GM12878 (cell line): ENCODE measurements around the gene B9D2. TPM values are rescaled to one million over a fixed set of nuclear protein-coding genes. Genes with fewer than 3 reads are reported as not detected.

ENCODE experiments used
- ATAC-seq: fragments of 200-7000 bp; cut with Tn5 transposase; 3 replicates; pipeline ENCODE4 v1.9.1; 2020; ENCODE audit warnings: mild to moderate bottlenecking, moderate library complexity
- BruUV-seq: library from RNA; stranded (reverse); fragments of 400-500 nt; replicated peaks from 2 replicates; lab custom pipeline; 2021; lab: Mats Ljungman, UMichigan
- CTCF ChIA-PET: fragments of 300-600 bp; sonication (Branson Sonifier 250); formaldehyde crosslinking; extraction: SDS; loops from one replicate; lab custom pipeline; 2021; ENCODE audit warnings: inconsistent platforms; lab: Yijun Ruan, JAX
- POLR2A ChIA-PET: fragments of 350-600 bp; formaldehyde crosslinking; extraction: SDS; loops from one replicate; lab custom pipeline; 2021; ENCODE audit warnings: inconsistent platforms; lab: Charles Lee
- RAD21 ChIA-PET: fragments of 300-600 bp; sonication (Branson Sonifier 250); formaldehyde crosslinking; loops from one replicate; lab custom pipeline; 2023; ENCODE audit warnings: antibody characterized with exemption; ENCODE audit not compliant: unreplicated experiment; lab: Charles Lee
- SMC1A ChIA-PET: fragments of 300-600 bp; sonication (Branson Sonifier 250); formaldehyde crosslinking; loops from one replicate; lab custom pipeline; 2023; ENCODE audit not compliant: unreplicated experiment, uncharacterized antibody; lab: Charles Lee
- DNase-seq: peaks from one replicate; pipeline ENCODE4 v3.0.0-alpha.2; 2011; ENCODE audit warnings: low read depth, low spot score
- FAIRE-seq: peaks from 3 replicates; lab custom pipeline; 2011; peaks lifted over from hg19 to GRCh38; lab: Jason Lieb, UNC
- H2AFZ ChIP-seq: 2 replicates; pipeline ENCODE4 v1.6.0; 2011; ENCODE audit warnings: low read depth, low read length, control low read depth; ENCODE audit not compliant: control insufficient read depth
- H3K27ac ChIP-seq: 2 replicates; pipeline ENCODE4 v1.5.1; 2011; ENCODE audit warnings: control low read depth; ENCODE audit not compliant: control insufficient read depth, insufficient read depth
- H3K27me3 ChIP-seq, 2 experiments: replicated peaks in 1 of 2; 2 replicates each; pipeline versions ENCODE4 v1.6.0 to v1.6.1; 2011; ENCODE audit warnings: low read length in 1 of 2; ENCODE audit not compliant: control insufficient read depth in 2 of 2, insufficient read depth in 2 of 2
- H3K36me3 ChIP-seq, 2 experiments: 2 replicates each; pipeline ENCODE4 v1.5.1; 2011; ENCODE audit warnings: low read length in 1 of 2; ENCODE audit not compliant: control insufficient read depth in 2 of 2, insufficient read depth in 2 of 2
- H3K4me1 ChIP-seq: 2 replicates; pipeline ENCODE4 v1.6.1; 2011; ENCODE audit warnings: mild to moderate bottlenecking, low read length, moderate library complexity, mixed read lengths; ENCODE audit not compliant: control insufficient read depth, insufficient read depth
- H3K4me2 ChIP-seq: 2 replicates; pipeline ENCODE4 v1.6.0; 2011; ENCODE audit warnings: control low read depth; ENCODE audit not compliant: control insufficient read depth, insufficient read depth
- H3K4me3 ChIP-seq: fragments of 200-600 bp; sonication (generic); 2 replicates; pipeline ENCODE4 v1.5.1; 2016
- H3K79me2 ChIP-seq: 2 replicates; pipeline ENCODE4 v1.6.0; 2011; ENCODE audit warnings: low read length; ENCODE audit not compliant: control insufficient read depth, insufficient read depth
- H3K9ac ChIP-seq: 2 replicates; pipeline ENCODE4 v1.8.0; 2011; ENCODE audit warnings: low read length, control low read depth, mixed read lengths; ENCODE audit not compliant: control insufficient read depth, insufficient read depth
- H3K9me3 ChIP-seq: replicated peaks from 3 replicates; pipeline ENCODE4 v1.5.1; 2011; ENCODE audit warnings: mild to moderate bottlenecking, low read length; ENCODE audit not compliant: control insufficient read depth, insufficient read depth
- H4K20me1 ChIP-seq: 2 replicates; pipeline ENCODE4 v1.6.0; 2011; ENCODE audit not compliant: control insufficient read depth, insufficient read depth
- CBX5 ChIP-seq: sonication (generic); IDR thresholded peaks from 2 replicates; pipeline ENCODE4 v1.6.1; 2016; ENCODE audit warnings: low read depth, moderate library complexity, mild to moderate bottlenecking, inconsistent platforms
- EED ChIP-seq: sonication (generic); IDR thresholded peaks from 2 replicates; pipeline ENCODE4 v1.6.1; 2016; ENCODE audit warnings: antibody characterized with exemption, low read depth
- IKZF2 ChIP-seq, 2 experiments: fragments of 450-650 bp; IDR thresholded peaks; 2 replicates each; pipeline ENCODE4 v1.6.1; 2017; ENCODE audit warnings: mild to moderate bottlenecking in 2 of 2, moderate library complexity in 2 of 2
- NRF1 ChIP-seq: conservative IDR thresholded peaks from 2 replicates; pipeline ENCODE4 v1.6.1; 2011; ENCODE audit warnings: mild to moderate bottlenecking, low read depth, low read length, improper control_type of control experiment
- PAX8 ChIP-seq: fragments of 450-650 bp; IDR thresholded peaks from 2 replicates; pipeline ENCODE4 v1.6.1; 2017; ENCODE audit warnings: mild to moderate bottlenecking, moderate library complexity
- PML ChIP-seq: IDR thresholded peaks from 2 replicates; pipeline ENCODE4 v1.6.1; 2012; ENCODE audit warnings: low read length, inconsistent platforms
- POLR2A ChIP-seq: IDR thresholded peaks from 2 replicates; pipeline ENCODE4 v1.6.1; 2011; ENCODE audit warnings: low read depth, mild to moderate bottlenecking, low read length
- POLR2AphosphoS2 ChIP-seq: IDR thresholded peaks from 2 replicates; pipeline ENCODE4 v1.6.1; 2011; ENCODE audit warnings: low read depth, mild to moderate bottlenecking, low read length, improper control_type of control experiment, moderate library complexity
- RFX5 ChIP-seq: IDR thresholded peaks from 2 replicates; pipeline ENCODE4 v1.6.1; 2011; ENCODE audit warnings: low read depth, low read length, improper control_type of control experiment
- WGBS: methylation state at CpG from one replicate; pipeline ENCODE4 v1.1.6; 2016; ENCODE audit warnings: low lambda C conversion rate; ENCODE audit not compliant: insufficient replicate concordance, insufficient coverage; ENCODE audit errors: missing lambda C conversion rate; 5-methylcytosine and 5-hydroxymethylcytosine counted together
- in situ Hi-C: fragments of 300-500 bp; cut with MboI; formaldehyde crosslinking; loops from 9 replicates; pipeline ENCODE4 v1.14.3; 2018; ENCODE audit warnings: mixed read lengths
- intact Hi-C: fragments of 100-400 bp; cut with micrococcal nuclease; formaldehyde crosslinking; loops from one replicate; pipeline ENCODE4 v1.14.2; 2022; ENCODE audit not compliant: unreplicated experiment
- polyA plus RNA-seq, 11 experiments: library from polyadenylated mRNA; depleted of rRNA in 4 of 11; unstranded in 6 of 11; stranded (reverse) in 5 of 11; fragments of >200 nt; fragmentation: Nextera tagmentation in 4 of 11; fragmentation: Illumina TruSeq in 1 of 11; extraction: Ambion mirVana in 4 of 11; extraction: Trizol in 1 of 11; gene quantifications; 1 replicate in 1 of 11; 2 replicates in 10 of 11; pipeline versions ENCODE4 v1.2.1 to v1.2.3, GENCODE V29; 2011 to 2016; ENCODE audit warnings: inconsistent platforms in 2 of 11, missing spikeins in 2 of 11, low read depth in 1 of 11
- total RNA-seq, 4 experiments: library from RNA; depleted of rRNA in 3 of 4; stranded (reverse); fragments of >200 nt in 3 of 4; fragmentation: Illumina TruSeq in 1 of 4; extraction: Trizol in 1 of 4; gene quantifications; 2 replicates each; pipeline versions ENCODE4 v1.2.1 to v1.2.3, GENCODE V29; 2013 to 2021

The B9D2 gene
- total and polyA plus RNA-seq, 10 of the 15 experiments (the other 5 are each of a cell fraction or from before 2014, with no cell fraction given) = 2.4 to 12.4 (median 5.0) TPM

DNA sequence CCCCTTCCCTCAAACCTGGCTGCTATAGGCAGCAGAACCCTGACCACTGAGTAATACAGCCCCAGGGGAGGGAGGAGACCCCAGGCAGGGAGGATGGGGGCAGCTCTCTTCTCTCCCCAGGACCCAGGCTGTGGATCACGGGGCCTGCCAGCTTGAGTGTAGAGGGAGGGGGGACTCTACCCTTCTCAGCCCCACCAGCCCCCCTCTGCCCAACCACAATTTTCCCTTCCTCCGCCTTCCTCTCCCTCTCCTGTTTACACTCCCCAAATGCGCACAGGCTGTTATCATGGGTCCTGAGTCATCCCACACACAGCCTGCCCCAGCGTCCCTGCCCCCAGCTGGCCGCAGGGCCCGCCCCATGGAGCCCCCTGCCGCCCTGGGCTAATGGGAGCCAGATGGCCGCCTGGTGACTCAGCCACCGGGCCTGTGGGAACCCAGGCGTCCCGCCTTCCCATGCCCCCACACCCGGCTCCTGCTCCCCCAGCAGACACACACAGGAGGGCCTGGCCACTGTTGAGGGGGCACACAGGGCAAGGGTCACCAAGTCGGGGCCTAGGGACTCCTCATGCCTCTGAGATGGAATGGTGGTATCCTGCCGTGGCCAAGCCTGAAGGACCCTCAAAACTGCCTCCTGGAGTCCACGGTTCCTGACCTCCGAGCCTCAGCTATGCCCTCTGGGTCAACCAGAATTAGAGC, 40.4 kb downstream of the B9D2 start:
- ChIA-PET CTCF (interaction anchor here (1.8 kb wide), 1 partner anchor 29 kb away, joined by 5 read pairs; no protein-coding TSS in a partner anchor), RAD21 (no interaction called here), SMC1A (interaction anchor here (1.1 kb wide), 1 partner anchor 119 kb away, joined by 3 read pairs; no protein-coding TSS in a partner anchor)
- WGBS = 64% methylated on average over 16 of the region's 16 CpGs
- in situ Hi-C loops (no loop called here), intact Hi-C loops (no loop called here)
- Histone ChIP-seq H3K4me3 (no peak overlapping the region), H3K27me3 (no peaks in the 10 kb centered on the region)
- DNase-seq = no peak
- peak; percentile 39 for TF ChIP-seq POLR2A
- TF ChIP-seq CBX5 = no peak
- no peak for TF ChIP-seq IKZF2 (IDR thresholded peaks at IDR 0.05)
- TF ChIP-seq EED = no peak
- TF ChIP-seq POLR2AphosphoS2 = 0 out of 2 replicates have a peak, but pooled peaks have one; percentile 29
- no peak for TF ChIP-seq PAX8
- TF ChIP-seq RFX5 = no peak
- no peak for TF ChIP-seq NRF1
- TF ChIP-seq PML = peak; percentile 22; the same call in 1 of the 2 replicates
- TF ChIP-seq, all 136 proteins: peak for 3
- peaks cover 30% of the 10 kb centered on the region for H3K4me1 ChIP-seq
- H3K79me2 ChIP-seq = peaks cover 10% of the 10 kb centered on the region
- POLR2A ChIA-PET = interaction anchor here (0.5 kb wide), 1 partner anchor 21 kb away, joined by 3 read pairs; no protein-coding TSS in a partner anchor
- no peak overlapping the region for H3K9ac ChIP-seq
- FAIRE-seq = no peak
- no peaks in the 10 kb centered on the region for H3K9me3 ChIP-seq
- H2AFZ ChIP-seq = no peak overlapping the region
- peaks cover 9 to 33% of the 10 kb centered on the region in 2 experiments for H3K36me3 ChIP-seq
- no peak overlapping the region for H3K4me2 ChIP-seq
- no TSS peak for BruUV-seq
- H3K27ac ChIP-seq = no peak overlapping the region
- no peaks in the 10 kb centered on the region for H4K20me1 ChIP-seq
- no peak for ATAC-seq
